ENCODE results near the gene GIT1. TPM values are rescaled to one million over a fixed set of nuclear protein-coding genes. Genes with fewer than 3 reads are reported as not detected.

GIT1 gene
- total and polyA plus RNA-seq, 7 experiments from 2014 or later: 6.8 to 76.3 (median 49.1) TPM

- no peak for ATAC-seq
- H3K9me3 Mint-ChIP-seq: no peaks in the 10 kb centered on the region
- POLR2A ChIA-PET: interaction anchor here (0.9 to 5.9 kb wide), 6 partner anchors 18 to 375 kb away, joined by 3 to 59 read pairs (median 4); partner anchors contain the start of gene TP53I13
- H3K36me3 Mint-ChIP-seq: peaks cover 0 to 7% (median 0%) of the 10 kb centered on the region in 5 donors
- Histone ChIP-seq H3K4me3 (ENCODE audit: low read length) (no peak overlapping the region), H3K4me1 (ENCODE audit: control insufficient read depth in 2 of 2, insufficient read depth in 2 of 2, low read length in 2 of 2) (peaks cover 51 to 65% of the 10 kb centered on the region in 2 donors), H3K27me3 (ENCODE audit: control insufficient read depth in 2 of 2, insufficient read depth in 2 of 2, low read length in 2 of 2) (no peaks in the 10 kb centered on the region), H3K27ac (ENCODE audit: low read depth, low read length) (peak overlapping the region; percentile 72), H3K36me3 (ENCODE audit: control insufficient read depth in 2 of 3, insufficient read depth in 3 of 3, low read length in 3 of 3) (peaks cover 0 to 8% (median 0%) of the 10 kb centered on the region in 3 experiments), H3K9me3 (ENCODE audit: control insufficient read depth in 2 of 3, low read length in 3 of 3) (no peaks in the 10 kb centered on the region)
- CTCF ChIA-PET: interaction anchor here (0.6 to 1.9 kb wide), 6 partner anchors 8 to 343 kb away, joined by 3 to 11 read pairs (median 4); partner anchors contain the start of gene SSH2
- peak overlapping the region; percentile 83 to 96 (median 94) for H3K4me3 Mint-ChIP-seq
- no peaks in the 10 kb centered on the region for H3K27me3 Mint-ChIP-seq
- intact Hi-C loops (cut with micrococcal nuclease): no loop called here
- H3K27ac Mint-ChIP-seq: peak overlapping the region in 8 of 9 donors; percentile 62 to 94 (median 90)
- peaks cover 45 to 77% (median 71%) of the 10 kb centered on the region in 7 donors for H3K4me1 Mint-ChIP-seq
- DNase-seq: no peak
Observed at GRCh38 chr17:29587591-29587990, 1.9 kb downstream of the GIT1 start.

DNA sequence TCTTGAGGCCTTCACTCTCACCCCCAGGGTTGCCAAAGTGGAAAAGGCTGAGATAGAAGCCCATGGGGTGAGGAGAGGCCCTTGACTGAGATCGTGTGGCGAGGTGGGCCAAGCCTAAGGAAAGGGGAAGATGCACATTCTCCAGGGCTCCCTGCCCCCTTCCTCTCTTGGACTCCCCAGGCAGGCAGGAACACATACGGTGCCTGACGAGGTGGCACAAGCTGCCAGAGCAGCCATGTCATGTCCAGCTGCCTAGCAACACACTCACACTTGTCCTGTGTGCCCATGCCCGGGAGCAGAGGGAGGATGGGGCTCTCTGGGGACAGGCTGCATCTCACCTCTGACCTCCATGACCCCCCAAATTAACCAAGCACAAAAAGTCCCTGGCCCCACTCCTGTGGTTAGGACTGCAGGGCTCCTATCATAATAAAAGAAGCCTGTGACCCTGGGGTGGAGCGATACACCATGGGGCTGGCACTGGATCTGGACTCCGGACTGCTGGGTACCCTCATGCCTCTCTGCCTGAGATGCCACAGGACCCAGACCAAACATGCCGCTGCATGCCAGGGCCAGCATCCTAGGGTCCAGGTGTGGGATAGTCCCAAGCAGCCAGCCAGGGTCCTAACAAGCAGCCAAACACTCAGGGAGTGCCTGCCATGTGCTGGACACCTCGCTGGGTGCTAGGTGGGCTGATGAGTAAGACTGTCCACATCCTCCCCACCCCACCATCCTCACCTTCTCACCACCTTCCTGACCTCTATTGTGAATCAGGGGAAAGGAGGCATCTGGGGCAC lies 2.6 kb downstream of the GIT1 start:
- Mint-ChIP-seq H3K36me3 (peaks cover 0 to 12% (median 0%) of the 10 kb centered on the region in 5 donors), H3K27ac (peak overlapping the region; percentile 31 to 93 (median 79)), H3K4me3 (peak overlapping the region in 9 of 10 donors; percentile 45 to 96 (median 94)), H3K27me3 (no peaks in the 10 kb centered on the region), H3K9me3 (no peaks in the 10 kb centered on the region), H3K4me1 (peaks cover 45 to 70% (median 65%) of the 10 kb centered on the region in 7 donors)
- ChIA-PET CTCF (interaction anchor here (0.6 to 2.0 kb wide), 4 partner anchors 26 to 540 kb away, joined by 4 to 21 read pairs (median 9); no protein-coding TSS in a partner anchor), POLR2A (interaction anchor here (0.9 to 5.9 kb wide), 6 partner anchors 12 to 344 kb away, joined by 3 to 59 read pairs (median 6); partner anchors contain the start of gene TP53I13)
- Histone ChIP-seq H3K4me1 (ENCODE audit: control insufficient read depth in 2 of 2, insufficient read depth in 2 of 2, low read length in 2 of 2) (peaks cover 45 to 60% of the 10 kb centered on the region in 2 donors), H3K9me3 (ENCODE audit: control insufficient read depth in 2 of 3, low read length in 3 of 3) (no peaks in the 10 kb centered on the region), H3K36me3 (ENCODE audit: control insufficient read depth in 2 of 3, insufficient read depth in 3 of 3, low read length in 3 of 3) (peaks cover 0 to 15% (median 6%) of the 10 kb centered on the region in 3 experiments), H3K27me3 (ENCODE audit: control insufficient read depth in 2 of 2, insufficient read depth in 2 of 2, low read length in 2 of 2) (no peaks in the 10 kb centered on the region), H3K4me3 (ENCODE audit: low read length) (no peak overlapping the region), H3K27ac (ENCODE audit: low read depth, low read length) (peak overlapping the region; percentile 72)
- no peak for DNase-seq
- intact Hi-C loops (cut with micrococcal nuclease): no loop called here
- no peak for ATAC-seq

DNA sequence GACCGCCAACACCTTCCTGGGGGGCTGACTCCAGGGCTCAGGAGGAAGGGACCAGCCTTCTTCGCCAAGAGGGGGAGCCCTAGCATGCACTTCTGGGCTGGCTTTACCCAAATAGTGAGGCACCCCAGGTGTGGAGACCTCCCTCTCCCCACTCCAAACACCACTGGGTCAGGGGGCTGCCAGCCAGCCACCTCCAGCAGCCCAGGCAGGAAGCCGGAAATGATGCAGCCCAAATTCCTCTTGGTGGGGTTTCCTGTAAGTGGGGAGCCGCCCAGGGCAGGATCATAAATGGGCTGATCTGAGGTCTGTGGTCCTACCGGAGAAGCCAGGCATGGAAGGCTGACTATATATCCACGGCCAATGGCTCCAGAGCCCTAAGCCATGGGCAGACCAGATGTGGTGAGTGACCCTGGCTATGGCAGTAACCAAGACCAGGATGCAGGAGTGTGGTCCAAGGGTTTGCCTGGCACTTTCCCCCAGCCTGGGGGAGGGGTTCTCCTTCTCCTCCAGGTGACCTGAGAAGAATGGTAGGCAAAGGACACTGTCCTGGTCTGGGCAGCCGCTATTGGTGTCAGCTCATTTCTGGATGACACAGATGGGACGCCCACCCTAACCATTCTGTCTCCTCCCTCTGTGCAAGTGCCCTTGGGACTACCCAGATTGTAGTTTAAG lies 4.2 kb downstream of the GIT1 start:
- Histone ChIP-seq H3K36me3 (ENCODE audit: control insufficient read depth in 2 of 3, insufficient read depth in 3 of 3, low read length in 3 of 3) (peaks cover 0 to 25% (median 8%) of the 10 kb centered on the region in 3 experiments), H3K4me1 (ENCODE audit: control insufficient read depth in 2 of 2, insufficient read depth in 2 of 2, low read length in 2 of 2) (peaks cover 29 to 49% of the 10 kb centered on the region in 2 donors), H3K27ac (ENCODE audit: low read depth, low read length) (peak overlapping the region; percentile 30), H3K27me3 (ENCODE audit: control insufficient read depth in 2 of 2, insufficient read depth in 2 of 2, low read length in 2 of 2) (no peaks in the 10 kb centered on the region), H3K4me3 (ENCODE audit: low read length) (peak overlapping the region; percentile 23), H3K9me3 (ENCODE audit: control insufficient read depth in 2 of 3, low read length in 3 of 3) (no peaks in the 10 kb centered on the region)
- no peaks in the 10 kb centered on the region for H3K27me3 Mint-ChIP-seq
- ChIA-PET POLR2A (interaction anchor here (1.1 to 5.9 kb wide), 5 partner anchors 9 to 346 kb away, joined by 4 to 59 read pairs (median 6); partner anchors contain the start of gene TP53I13), CTCF (interaction anchor here (0.7 to 2.0 kb wide), 6 partner anchors 11 to 194 kb away, joined by 3 to 21 read pairs (median 4); no protein-coding TSS in a partner anchor)
- peak overlapping the region; percentile 40 to 86 (median 67) for H3K27ac Mint-ChIP-seq
- no peaks in the 10 kb centered on the region for H3K9me3 Mint-ChIP-seq
- H3K4me1 Mint-ChIP-seq: peaks cover 43 to 58% (median 54%) of the 10 kb centered on the region in 7 donors
- H3K4me3 Mint-ChIP-seq: peak overlapping the region; percentile 25 to 94 (median 65)
- no peak for ATAC-seq
- intact Hi-C loops (cut with micrococcal nuclease): no loop called here
- DNase-seq: peak in 1 of 9 donors; percentile 18
- H3K36me3 Mint-ChIP-seq: peaks cover 0 to 18% (median 4%) of the 10 kb centered on the region in 5 donors

DNA sequence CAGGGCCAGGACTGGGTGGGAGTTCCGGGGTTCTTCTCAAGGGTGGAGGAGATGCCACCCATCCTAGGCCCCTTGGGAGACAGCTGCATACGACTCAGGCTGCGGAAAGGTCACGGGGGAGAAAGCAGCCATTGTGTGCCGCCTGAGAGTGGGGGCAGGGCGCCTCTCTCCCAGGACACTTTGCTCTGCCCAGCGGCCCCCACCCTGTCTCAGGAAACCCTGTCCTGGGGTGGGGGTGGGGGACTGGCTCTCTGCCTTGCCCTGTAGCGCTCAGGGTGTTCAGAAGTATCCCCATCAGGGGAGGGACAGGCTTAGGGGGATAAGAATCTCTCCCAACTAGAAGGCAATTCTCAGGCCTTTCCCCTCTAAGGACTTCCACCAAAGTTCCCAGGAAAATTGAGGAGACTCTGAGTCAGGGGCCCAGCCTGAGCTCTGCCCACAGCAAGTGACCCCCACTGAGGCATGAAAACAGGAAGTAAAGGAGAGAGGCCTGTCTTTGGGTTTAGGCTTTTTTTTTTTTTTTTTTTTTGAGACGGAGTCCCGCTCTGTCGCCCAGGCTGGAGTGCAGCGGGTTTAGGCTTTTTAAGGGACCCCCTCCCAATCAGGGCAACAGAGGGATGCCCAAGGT lies 4.9 kb downstream of the GIT1 start:
- H3K36me3 Mint-ChIP-seq: peaks cover 0 to 22% (median 8%) of the 10 kb centered on the region in 5 donors
- peaks cover 0 to 26% (median 8%) of the 10 kb centered on the region in 3 experiments for H3K36me3 ChIP-seq (ENCODE audit: control insufficient read depth in 2 of 3, insufficient read depth in 3 of 3, low read length in 3 of 3)
- H3K4me3 Mint-ChIP-seq: peak overlapping the region; percentile 16 to 94 (median 57)
- ChIA-PET POLR2A (interaction anchor here (1.1 to 5.9 kb wide), 2 partner anchors 10 to 31 kb away, joined by 4 to 59 read pairs; no protein-coding TSS in a partner anchor), CTCF (interaction anchor here (1.0 to 1.6 kb wide), 2 partner anchors 30 to 194 kb away, joined by 6 to 8 read pairs; no protein-coding TSS in a partner anchor)
- H3K4me3 ChIP-seq (ENCODE audit: low read length): no peak overlapping the region
- no peaks in the 10 kb centered on the region for H3K27me3 Mint-ChIP-seq
- peaks cover 24 to 44% of the 10 kb centered on the region in 2 donors for H3K4me1 ChIP-seq (ENCODE audit: control insufficient read depth in 2 of 2, insufficient read depth in 2 of 2, low read length in 2 of 2)
- no peaks in the 10 kb centered on the region for H3K9me3 ChIP-seq (ENCODE audit: control insufficient read depth in 2 of 3, low read length in 3 of 3)
- no peaks in the 10 kb centered on the region for H3K27me3 ChIP-seq (ENCODE audit: control insufficient read depth in 2 of 2, insufficient read depth in 2 of 2, low read length in 2 of 2)
- DNase-seq (no peak), ATAC-seq (no peak)
- peaks cover 43 to 55% (median 53%) of the 10 kb centered on the region in 7 donors for H3K4me1 Mint-ChIP-seq
- H3K9me3 Mint-ChIP-seq: no peaks in the 10 kb centered on the region
- H3K27ac Mint-ChIP-seq: peak overlapping the region in 8 of 9 donors; percentile 62 to 86 (median 78)
- H3K27ac ChIP-seq (ENCODE audit: low read depth, low read length): peak overlapping the region; percentile 30
- intact Hi-C loops (cut with micrococcal nuclease): no loop called here

DNA sequence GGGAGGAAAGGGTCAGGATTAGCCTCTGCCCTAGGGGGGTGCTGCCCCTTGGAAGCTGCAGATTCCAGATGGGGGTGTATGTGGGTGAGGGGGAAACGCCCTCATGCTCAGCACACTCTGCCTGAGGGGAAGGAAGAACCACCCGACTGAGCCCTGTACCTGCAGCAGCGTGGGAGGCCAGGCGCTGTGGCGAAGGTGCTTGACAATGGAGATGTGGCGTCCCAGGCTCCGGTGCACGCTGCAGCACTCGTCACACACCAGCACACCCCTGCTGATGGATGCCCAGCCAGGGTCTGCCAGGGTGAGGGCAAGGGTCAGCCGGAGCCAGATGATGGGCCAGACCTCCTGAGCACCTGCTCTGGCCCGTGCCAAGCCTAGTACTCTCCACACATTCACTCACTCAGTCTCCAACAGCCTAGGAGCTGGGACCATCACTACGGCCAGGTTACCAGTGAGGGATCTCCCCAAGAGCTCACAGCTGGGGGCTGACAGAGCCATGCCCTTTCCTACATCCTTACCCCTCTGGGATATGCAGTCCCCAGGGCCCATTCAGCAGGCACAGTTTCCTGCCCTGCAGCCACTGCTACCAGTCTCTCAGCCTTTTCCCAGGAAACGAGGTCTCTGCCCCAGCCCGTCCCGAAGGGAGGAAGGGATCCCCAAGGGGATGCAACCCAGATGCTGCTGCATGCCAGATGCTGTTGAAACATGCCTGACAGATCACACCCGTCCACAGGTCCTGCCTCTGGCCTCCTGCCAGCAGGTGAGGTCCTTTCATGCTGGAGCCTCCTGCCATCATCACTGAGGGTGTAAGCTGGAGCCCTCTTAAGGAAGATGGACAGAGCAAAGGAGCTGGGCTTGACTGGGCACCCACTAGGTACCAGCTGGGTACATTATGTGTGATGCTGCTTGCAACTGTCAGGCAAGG lies 5.9 kb downstream of the GIT1 start:
- H3K4me1 Mint-ChIP-seq: peaks cover 43 to 55% (median 53%) of the 10 kb centered on the region in 7 donors
- peaks cover 0 to 34% (median 8%) of the 10 kb centered on the region in 3 experiments for H3K36me3 ChIP-seq (ENCODE audit: control insufficient read depth in 2 of 3, insufficient read depth in 3 of 3, low read length in 3 of 3)
- H3K27ac ChIP-seq (ENCODE audit: low read depth, low read length): no peak overlapping the region
- H3K27ac Mint-ChIP-seq: peak overlapping the region in 8 of 9 donors; percentile 41 to 84 (median 69)
- H3K27me3 ChIP-seq (ENCODE audit: control insufficient read depth in 2 of 2, insufficient read depth in 2 of 2, low read length in 2 of 2): no peaks in the 10 kb centered on the region
- ChIA-PET CTCF (interaction anchor here (1.1 to 1.6 kb wide), 3 partner anchors 8 to 33 kb away, joined by 3 to 8 read pairs (median 4); no protein-coding TSS in a partner anchor), POLR2A (interaction anchor here (5.9 kb wide), 1 partner anchor 32 kb away, joined by 59 read pairs; no protein-coding TSS in a partner anchor)
- H3K4me3 ChIP-seq (ENCODE audit: low read length): no peak overlapping the region
- H3K27me3 Mint-ChIP-seq: no peaks in the 10 kb centered on the region
- H3K4me1 ChIP-seq (ENCODE audit: control insufficient read depth in 2 of 2, insufficient read depth in 2 of 2, low read length in 2 of 2): peaks cover 24 to 44% of the 10 kb centered on the region in 2 donors
- H3K36me3 Mint-ChIP-seq: peaks cover 0 to 22% (median 8%) of the 10 kb centered on the region in 5 donors
- no peaks in the 10 kb centered on the region for H3K9me3 ChIP-seq (ENCODE audit: control insufficient read depth in 2 of 3, low read length in 3 of 3)
- peak overlapping the region in 5 of 10 donors; percentile 38 to 94 (median 56) for H3K4me3 Mint-ChIP-seq
- intact Hi-C loops (cut with micrococcal nuclease): no loop called here
- DNase-seq (no peak), ATAC-seq (no peak)
- no peaks in the 10 kb centered on the region for H3K9me3 Mint-ChIP-seq
